NCI-H2029 treated with DMSO at 0.1 percent for 48 hours (cell line): ENCODE measurements around the gene PRKN.

Source experiments
- DNase-seq: peaks from one replicate; lab custom pipeline; 2025; lab: John Stamatoyannopoulos, UW

Gene PRKN

GRCh38 chr6:161798844-161799394 lies 928.6 kb downstream of the PRKN start:
- no peak for DNase-seq

GRCh38 chr6:161796681-161797080 lies 930.9 kb downstream of the PRKN start:
- no peak for DNase-seq

- no peak for DNase-seq
Measured at GRCh38 chr6:161792851-161793493, 934.6 kb downstream of the PRKN start.

GRCh38 chr6:161788531-161788930 lies 939.0 kb downstream of the PRKN start:
- no peak for DNase-seq

- no peak for DNase-seq
Measured at GRCh38 chr6:161772176-161772575, 955.4 kb downstream of the PRKN start.

GRCh38 chr6:161761966-161762365 lies 965.6 kb downstream of the PRKN start:
- DNase-seq = no peak

GRCh38 chr6:161755080-161755479 lies 972.5 kb downstream of the PRKN start:
- DNase-seq = no peak

GRCh38 chr6:161750686-161751085 lies 976.9 kb downstream of the PRKN start:
- no peak for DNase-seq

GRCh38 chr6:161749576-161749975 lies 978.0 kb downstream of the PRKN start:
- no peak for DNase-seq

GRCh38 chr6:161748535-161749416 lies 978.8 kb downstream of the PRKN start:
- DNase-seq = peak; percentile 1

GRCh38 chr6:161747506-161747905 lies 980.1 kb downstream of the PRKN start:
- no peak for DNase-seq

GRCh38 chr6:161745594-161746141 lies 981.9 kb downstream of the PRKN start:
- no peak for DNase-seq

GRCh38 chr6:161745128-161745527 lies 982.4 kb downstream of the PRKN start:
- no peak for DNase-seq

- no peak for DNase-seq
Measured at GRCh38 chr6:161744211-161745067, 983.1 kb downstream of the PRKN start.

- no peak for DNase-seq
Measured at GRCh38 chr6:161743509-161744178, 983.9 kb downstream of the PRKN start.

GRCh38 chr6:161740486-161740885 lies 987.1 kb downstream of the PRKN start:
- no peak for DNase-seq

GRCh38 chr6:161736781-161737292 lies 990.7 kb downstream of the PRKN start:
- no peak for DNase-seq

GRCh38 chr6:161736326-161736725 lies 991.2 kb downstream of the PRKN start:
- DNase-seq = no peak

- no peak for DNase-seq
Measured at GRCh38 chr6:161732594-161732993, 995.0 kb downstream of the PRKN start.

GRCh38 chr6:161727083-161727833 lies 1000.3 kb downstream of the PRKN start:
- DNase-seq = no peak
